Gastroesophageal sphincter (tissue), 3 donors: ENCODE results near the gene CDH4.

Source experiments
- CTCF ChIP-seq, 4 experiments: fragments of 200-600 bp in 2 of 4; fragments of 450-650 bp in 2 of 4; sonication (generic) in 1 of 4; IDR thresholded peaks; one replicate each; pipeline ENCODE4 v1.5.1; 2017 to 2019; ENCODE audit warnings: antibody characterized with exemption in 4 of 4, mild to moderate bottlenecking in 2 of 4, moderate library complexity in 2 of 4
- EP300 ChIP-seq: sonication (generic); formaldehyde crosslinking; IDR thresholded peaks from one replicate; pipeline ENCODE4 v1.6.1; 2017; ENCODE audit warnings: antibody characterized with exemption, mild to moderate bottlenecking
- POLR2A ChIP-seq, 2 donors: fragments of 450-650 bp; IDR thresholded peaks; one replicate each; pipeline ENCODE4 v1.6.1; 2017; ENCODE audit warnings: antibody characterized with exemption in 2 of 2, mild to moderate bottlenecking in 2 of 2, moderate library complexity in 1 of 2
- POLR2AphosphoS5 ChIP-seq: sonication (generic); formaldehyde crosslinking; IDR thresholded peaks from one replicate; pipeline ENCODE4 v1.6.1; 2017; ENCODE audit warnings: antibody characterized with exemption

DNA sequence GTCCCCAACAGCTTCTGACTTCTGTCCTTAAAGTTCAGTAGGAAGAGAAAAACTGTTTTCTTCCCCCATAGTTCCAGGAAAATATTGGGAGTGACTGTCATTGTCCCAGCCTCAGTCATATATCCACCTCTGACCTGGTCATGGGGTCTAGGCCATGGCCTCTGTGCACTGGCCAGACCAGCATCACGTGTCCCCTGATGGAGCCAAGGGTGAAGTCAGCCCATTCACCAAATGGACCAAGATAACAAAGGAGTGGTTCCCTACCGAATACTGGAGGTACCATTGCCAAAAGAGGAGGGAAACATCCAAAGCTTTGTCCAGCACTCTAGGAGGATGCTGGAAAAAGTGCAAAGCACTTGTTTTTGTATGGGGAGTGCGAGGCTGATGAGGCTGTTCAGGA lies 418.2 kb downstream of the CDH4 start:
- TF ChIP-seq POLR2A (IDR thresholded peaks at IDR 0.05) (no peak), POLR2AphosphoS5 (no peak), CTCF (IDR thresholded peaks at IDR 0.05) (no peak), EP300 (no peak)
